Medulla oblongata (tissue), 1 donor: ENCODE data around the gene MYLK.

Source experiments
- DNase-seq: peaks from one replicate; pipeline ENCODE4 v3.0.0-alpha.2; 2015; ENCODE audit errors: extremely low spot score

The MYLK gene

GRCh38 chr3:123679712-123680386 lies 204.3 kb downstream of the MYLK start:
- DNase-seq: no peak

GRCh38 chr3:123678108-123678511 lies 206.0 kb downstream of the MYLK start:
- no peak for DNase-seq

GRCh38 chr3:123672429-123673146 lies 211.5 kb downstream of the MYLK start:
- DNase-seq: no peak

GRCh38 chr3:123670743-123671142 lies 213.4 kb downstream of the MYLK start:
- DNase-seq: no peak

GRCh38 chr3:123668906-123669305 lies 215.2 kb downstream of the MYLK start:
- DNase-seq: no peak

GRCh38 chr3:123667784-123668183 lies 216.3 kb downstream of the MYLK start:
- no peak for DNase-seq

- no peak for DNase-seq
Observed at GRCh38 chr3:123664753-123665152, 219.4 kb downstream of the MYLK start.

- DNase-seq: no peak
Observed at GRCh38 chr3:123663977-123664376, 220.2 kb downstream of the MYLK start.

- DNase-seq: no peak
Observed at GRCh38 chr3:123661973-123662372, 222.2 kb downstream of the MYLK start.

GRCh38 chr3:123660900-123661299 lies 223.2 kb downstream of the MYLK start:
- DNase-seq: peak; percentile 90

GRCh38 chr3:123660141-123660675 lies 223.9 kb downstream of the MYLK start:
- DNase-seq: no peak

GRCh38 chr3:123658852-123659206 lies 225.3 kb downstream of the MYLK start:
- peak; percentile 75 for DNase-seq

GRCh38 chr3:123658118-123658851 lies 225.8 kb downstream of the MYLK start:
- peak; percentile 80 for DNase-seq

- no peak for DNase-seq
Observed at GRCh38 chr3:123657568-123657967, 226.6 kb downstream of the MYLK start.

GRCh38 chr3:123657111-123657510 lies 227.0 kb downstream of the MYLK start:
- no peak for DNase-seq

- no peak for DNase-seq
Observed at GRCh38 chr3:123656691-123657090, 227.4 kb downstream of the MYLK start.

- no peak for DNase-seq
Observed at GRCh38 chr3:123656274-123656673, 227.9 kb downstream of the MYLK start.

GRCh38 chr3:123655400-123655799 lies 228.7 kb downstream of the MYLK start:
- DNase-seq: no peak

GRCh38 chr3:123653221-123653682 lies 230.9 kb downstream of the MYLK start:
- DNase-seq: peak; percentile 86

GRCh38 chr3:123652342-123652984 lies 231.7 kb downstream of the MYLK start:
- peak; percentile 91 for DNase-seq

GRCh38 chr3:123651449-123652341 lies 232.4 kb downstream of the MYLK start:
- peak; percentile 54 for DNase-seq
